MCF 10A (cell line): ENCODE results near the gene LAMTOR4. TPM values are rescaled to one million over a fixed set of nuclear protein-coding genes. Genes with fewer than 3 reads are reported as not detected.

Experiments used
- BruUV-seq: library from RNA; stranded (reverse); fragments of 400-500 nt; replicated peaks from 2 replicates; lab custom pipeline; 2021; lab: Mats Ljungman, UMichigan
- CTCF ChIA-PET: fragments of 300-600 bp; sonication (Branson Sonifier 250); formaldehyde crosslinking; extraction: SDS; loops from one replicate; lab custom pipeline; 2021; ENCODE audit warnings: antibody characterized with exemption, inconsistent platforms; lab: Yijun Ruan, JAX
- POLR2A ChIA-PET: fragments of 300-600, 350-650 bp; sonication (Branson Sonifier 250); formaldehyde crosslinking; extraction: SDS; loops from one replicate; lab custom pipeline; 2020; ENCODE audit warnings: antibody characterized with exemption, inconsistent platforms; lab: Yijun Ruan, JAX
- DNase-seq: peaks from one replicate; pipeline ENCODE4 v3.0.0-alpha.2; 2018; ENCODE audit not compliant: unreplicated experiment
- H3K27ac Mint-ChIP-seq: one replicate; pipeline ENCODE4 v1.8.0; 2022; ENCODE audit warnings: mild to moderate bottlenecking, low read depth, mixed read lengths; ENCODE audit not compliant: unreplicated experiment
- H3K27me3 Mint-ChIP-seq: one replicate; pipeline ENCODE4 v1.8.0; 2022; ENCODE audit warnings: mixed read lengths; ENCODE audit not compliant: insufficient read depth, unreplicated experiment
- H3K36me3 Mint-ChIP-seq: one replicate; pipeline ENCODE4 v1.8.0; 2022; ENCODE audit warnings: mild to moderate bottlenecking, moderate library complexity, mixed read lengths; ENCODE audit not compliant: insufficient read depth, unreplicated experiment
- H3K4me1 Mint-ChIP-seq: one replicate; pipeline ENCODE4 v1.8.0; 2022; ENCODE audit warnings: mixed read lengths; ENCODE audit not compliant: insufficient read depth, unreplicated experiment
- H3K4me3 Mint-ChIP-seq: one replicate; pipeline ENCODE4 v1.8.0; 2022; ENCODE audit warnings: mild to moderate bottlenecking, moderate library complexity, mixed read lengths; ENCODE audit not compliant: unreplicated experiment
- H3K9me3 Mint-ChIP-seq: one replicate; pipeline ENCODE4 v1.8.0; 2022; ENCODE audit warnings: mixed read lengths; ENCODE audit not compliant: unreplicated experiment
- intact Hi-C: fragments of 100-400 bp; cut with micrococcal nuclease; formaldehyde crosslinking; loops from 2 replicates; pipeline ENCODE4 v1.14.1; 2022
- total RNA-seq: library from RNA; stranded (reverse); gene quantifications from 2 replicates; pipeline ENCODE4 v1.2.3, GENCODE V29; 2022
- TF ChIP-seq, protein P1 (sequence below): fragments of 200-600 bp; IDR thresholded peaks from one replicate; pipeline ENCODE4 v1.8.0; 2022; ENCODE audit warnings: antibody characterized with exemption, mild to moderate bottlenecking; ENCODE audit not compliant: unreplicated experiment

The LAMTOR4 gene
- total RNA-seq, 1 experiment from 2014 or later, result 76.6 TPM

DNA sequence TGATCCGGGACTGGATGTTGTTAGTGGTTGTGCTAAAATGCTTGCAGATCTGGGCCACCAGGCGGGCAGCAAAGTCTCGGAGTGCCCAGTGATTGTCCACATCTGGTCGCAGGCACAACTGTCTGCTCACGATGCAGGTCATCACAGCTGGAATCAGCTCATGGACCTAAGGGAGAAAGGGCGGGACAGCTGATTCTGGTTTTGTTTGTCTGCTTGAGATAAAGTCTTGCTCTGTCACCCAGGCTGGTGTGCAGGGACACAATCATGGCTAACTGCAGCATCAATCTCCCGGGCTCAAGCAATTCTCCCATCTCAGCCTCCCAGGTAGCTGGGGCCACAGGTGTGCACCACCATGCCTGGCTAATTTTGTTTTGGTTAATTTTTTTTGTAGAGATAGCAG lies 37.6 kb upstream of the LAMTOR4 start:
- no peaks in the 10 kb centered on the region for H3K27me3 Mint-ChIP-seq
- intact Hi-C loops, result no loop called here
- CTCF ChIA-PET, result interaction anchor here (0.7 kb wide), 1 partner anchor 191 kb away, joined by 4 read pairs; no protein-coding TSS in a partner anchor
- H3K27ac Mint-ChIP-seq, result no peak overlapping the region
- POLR2A ChIA-PET, result interaction anchor here (8.0 kb wide), 1 partner anchor 8 kb away, joined by 45 read pairs; the partner anchor contains the start of genes AP4M1 and MCM7
- TF ChIP-seq, protein P1, sequence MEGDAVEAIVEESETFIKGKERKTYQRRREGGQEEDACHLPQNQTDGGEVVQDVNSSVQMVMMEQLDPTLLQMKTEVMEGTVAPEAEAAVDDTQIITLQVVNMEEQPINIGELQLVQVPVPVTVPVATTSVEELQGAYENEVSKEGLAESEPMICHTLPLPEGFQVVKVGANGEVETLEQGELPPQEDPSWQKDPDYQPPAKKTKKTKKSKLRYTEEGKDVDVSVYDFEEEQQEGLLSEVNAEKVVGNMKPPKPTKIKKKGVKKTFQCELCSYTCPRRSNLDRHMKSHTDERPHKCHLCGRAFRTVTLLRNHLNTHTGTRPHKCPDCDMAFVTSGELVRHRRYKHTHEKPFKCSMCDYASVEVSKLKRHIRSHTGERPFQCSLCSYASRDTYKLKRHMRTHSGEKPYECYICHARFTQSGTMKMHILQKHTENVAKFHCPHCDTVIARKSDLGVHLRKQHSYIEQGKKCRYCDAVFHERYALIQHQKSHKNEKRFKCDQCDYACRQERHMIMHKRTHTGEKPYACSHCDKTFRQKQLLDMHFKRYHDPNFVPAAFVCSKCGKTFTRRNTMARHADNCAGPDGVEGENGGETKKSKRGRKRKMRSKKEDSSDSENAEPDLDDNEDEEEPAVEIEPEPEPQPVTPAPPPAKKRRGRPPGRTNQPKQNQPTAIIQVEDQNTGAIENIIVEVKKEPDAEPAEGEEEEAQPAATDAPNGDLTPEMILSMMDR, result no peak
- no peaks in the 10 kb centered on the region for H3K9me3 Mint-ChIP-seq
- no peak for DNase-seq
- H3K36me3 Mint-ChIP-seq, result peaks cover 61% of the 10 kb centered on the region
- no peak overlapping the region for H3K4me3 Mint-ChIP-seq
- no TSS peak for BruUV-seq
- H3K4me1 Mint-ChIP-seq, result no peaks in the 10 kb centered on the region

DNA sequence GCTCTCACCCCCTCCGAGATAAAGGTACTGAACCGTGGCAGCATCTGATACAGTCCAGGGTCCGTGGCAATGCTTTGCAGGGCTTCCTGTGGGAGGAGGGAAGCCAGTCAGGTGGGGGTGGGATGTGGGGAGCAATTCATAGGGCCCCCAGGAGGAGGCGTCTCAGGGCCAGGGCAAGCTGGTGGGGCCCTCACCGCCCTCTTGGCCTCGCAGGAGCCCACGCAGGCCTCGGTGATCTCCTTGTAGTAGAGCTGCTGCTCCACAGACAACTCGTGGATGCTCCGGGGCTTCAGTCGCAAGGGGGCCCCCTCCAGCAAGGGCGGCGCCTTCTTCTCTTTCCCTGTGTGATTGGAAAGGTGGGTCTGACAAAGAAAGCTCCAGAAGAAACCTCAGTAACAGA lies 36.8 kb upstream of the LAMTOR4 start:
- no peak overlapping the region for H3K4me3 Mint-ChIP-seq
- POLR2A ChIA-PET, result interaction anchor here (8.0 kb wide), 1 partner anchor 9 kb away, joined by 45 read pairs; the partner anchor contains the start of genes AP4M1 and MCM7

DNA sequence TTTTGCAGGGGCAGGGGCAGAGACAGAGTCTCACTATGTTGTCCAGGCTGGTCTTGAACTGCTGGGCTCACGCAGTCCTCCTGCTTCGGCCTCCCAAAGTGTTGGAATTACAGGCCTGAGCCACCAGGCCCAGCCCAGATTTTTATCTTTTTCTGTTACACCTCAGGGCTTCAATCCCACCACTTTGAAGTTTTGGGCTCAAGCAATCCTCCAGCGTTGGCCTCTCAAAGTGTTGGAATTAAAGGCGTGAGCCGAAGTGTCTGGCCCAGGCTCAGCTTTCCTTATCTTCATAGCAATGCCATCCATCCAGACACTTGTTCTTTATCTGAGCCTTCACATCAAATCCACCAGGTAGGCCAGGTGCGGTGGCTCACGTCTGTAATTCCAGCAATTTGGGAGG lies 33.7 kb upstream of the LAMTOR4 start:
- Mint-ChIP-seq H3K27ac (no peak overlapping the region), H3K9me3 (no peaks in the 10 kb centered on the region), H3K36me3 (peaks cover 51% of the 10 kb centered on the region), H3K27me3 (no peaks in the 10 kb centered on the region), H3K4me3 (no peak overlapping the region), H3K4me1 (no peaks in the 10 kb centered on the region)
- TF ChIP-seq, protein P1, result no peak
- POLR2A ChIA-PET, result interaction anchor here (0.6 to 8.0 kb wide), 3 partner anchors 12 to 13 kb away, joined by 3 to 45 read pairs (median 6); partner anchors contain the start of genes AP4M1, MBLAC1 and MCM7
- intact Hi-C loops, result no loop called here
- no peak for DNase-seq
- BruUV-seq, result no TSS peak
- CTCF ChIA-PET, result interaction anchor here (0.7 to 1.2 kb wide), 2 partner anchors 13 to 33 kb away, joined by 3 to 5 read pairs; no protein-coding TSS in a partner anchor

More for the DNA sequence above, 36.8 kb upstream of the LAMTOR4 start:
- no peaks in the 10 kb centered on the region for H3K27me3 Mint-ChIP-seq
- CTCF ChIA-PET, result no interaction called here
- no peak overlapping the region for H3K27ac Mint-ChIP-seq
- TF ChIP-seq, protein P1, result no peak
- intact Hi-C loops, result no loop called here
- no peak for DNase-seq
- no peaks in the 10 kb centered on the region for H3K9me3 Mint-ChIP-seq
- no TSS peak for BruUV-seq
- H3K4me1 Mint-ChIP-seq, result no peaks in the 10 kb centered on the region
- peaks cover 58% of the 10 kb centered on the region for H3K36me3 Mint-ChIP-seq

DNA sequence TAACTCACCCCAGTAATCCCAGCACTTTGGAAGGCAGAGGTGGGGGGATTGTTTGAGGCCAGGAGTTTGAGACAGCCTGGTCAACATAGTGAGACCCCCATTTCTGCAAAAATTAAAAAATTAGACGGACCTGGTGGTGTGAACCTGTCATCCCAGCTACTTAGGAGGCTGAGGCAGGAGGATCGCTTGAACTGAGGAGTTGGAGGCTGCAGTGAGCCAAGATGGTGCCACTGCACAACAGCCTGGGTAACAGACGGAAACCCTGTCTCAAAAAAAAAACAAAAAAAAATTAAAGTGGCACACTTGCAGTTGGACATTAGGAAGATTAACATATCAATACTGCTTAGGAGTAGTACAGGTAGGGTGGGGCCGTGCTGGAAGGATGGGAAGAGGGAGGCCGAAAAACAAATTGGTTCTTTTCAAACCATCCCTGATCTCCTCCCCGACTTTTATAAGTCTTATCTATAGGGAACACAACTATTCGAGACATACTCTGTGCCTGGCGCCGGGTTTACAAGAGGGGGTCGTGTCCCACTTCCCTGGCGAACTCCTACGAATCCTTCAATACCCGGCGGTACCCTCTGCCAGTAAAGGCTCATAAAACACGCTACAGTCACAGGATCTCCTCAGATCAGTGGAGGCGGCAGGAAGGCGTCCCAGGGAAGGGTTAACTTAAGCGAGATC lies 30.2 kb upstream of the LAMTOR4 start:
- POLR2A ChIA-PET, result interaction anchor here (8.0 kb wide), 1 partner anchor 16 kb away, joined by 45 read pairs; the partner anchor contains the start of genes AP4M1 and MCM7
- TSS peak; percentile 49 for BruUV-seq
- DNase-seq, result no peak
- intact Hi-C loops, result loop anchor here (1.0 kb wide), 1 partner anchor 17 kb away; the partner anchor contains the start of genes AP4M1 and MCM7
- H3K27me3 Mint-ChIP-seq, result no peaks in the 10 kb centered on the region
- no peaks in the 10 kb centered on the region for H3K9me3 Mint-ChIP-seq
- TF ChIP-seq, protein P1, result no peak
- peak overlapping the region; percentile 99 for H3K27ac Mint-ChIP-seq
- CTCF ChIA-PET, result interaction anchor here (0.7 kb wide), 1 partner anchor 652 kb away, joined by 3 read pairs; no protein-coding TSS in a partner anchor
- peaks cover 7% of the 10 kb centered on the region for H3K4me1 Mint-ChIP-seq
- peaks cover 29% of the 10 kb centered on the region for H3K36me3 Mint-ChIP-seq
- peak overlapping the region; percentile 98 for H3K4me3 Mint-ChIP-seq
